H9 (cell line): Measurements from ENCODE around the gene ABCA7. TPM values are rescaled to one million over a fixed set of nuclear protein-coding genes. Genes with fewer than 3 reads are reported as not detected.
A peak's percentile ranks its signal among the peaks of the same experiment; 100 is the strongest.

Experiments
- DNase-seq: peaks from one replicate; pipeline ENCODE4 v3.0.0-alpha.2; 2017
- H2AFZ ChIP-seq: one replicate; pipeline ENCODE4 v1.6.1; 2013; ENCODE audit warnings: mild to moderate bottlenecking, low read length, control low read depth, moderate library complexity
- H2AK5ac ChIP-seq: 2 replicates; pipeline ENCODE4 v1.6.1; 2013; ENCODE audit warnings: low read length, control low read depth, mixed read lengths; ENCODE audit not compliant: insufficient read length
- H2BK120ac ChIP-seq: one replicate; pipeline ENCODE4 v1.6.1; 2013; ENCODE audit warnings: low read depth, mild to moderate bottlenecking, low read length, control low read depth, inconsistent platforms; ENCODE audit not compliant: poor library complexity, severe bottlenecking
- H2BK12ac ChIP-seq: 2 replicates; pipeline ENCODE4 v1.6.1; 2013; ENCODE audit warnings: low read length, control low read depth, mixed read lengths, low read depth; ENCODE audit not compliant: insufficient read length
- H2BK15ac ChIP-seq: 2 replicates; pipeline ENCODE4 v1.6.1; 2013; ENCODE audit warnings: low read depth, low read length, control low read depth
- H2BK20ac ChIP-seq: one replicate; pipeline ENCODE4 v1.6.1; 2013; ENCODE audit warnings: low read depth, mild to moderate bottlenecking, low read length, control low read depth, inconsistent platforms; ENCODE audit not compliant: poor library complexity, severe bottlenecking
- H2BK5ac ChIP-seq: 2 replicates; pipeline ENCODE4 v1.6.1; 2013; ENCODE audit warnings: low read length, control low read depth, mixed read lengths; ENCODE audit not compliant: insufficient read length
- H3K14ac ChIP-seq: 2 replicates; pipeline ENCODE4 v1.6.1; 2013; ENCODE audit warnings: low read length, control low read depth; ENCODE audit not compliant: insufficient read depth
- H3K18ac ChIP-seq: 2 replicates; pipeline ENCODE4 v1.6.1; 2013; ENCODE audit warnings: low read depth, mild to moderate bottlenecking, mixed read lengths, low read length, control low read depth; ENCODE audit not compliant: insufficient read length
- H3K23ac ChIP-seq: 2 replicates; pipeline ENCODE4 v1.6.1; 2013; ENCODE audit warnings: low read length, control low read depth, mixed read lengths, low read depth; ENCODE audit not compliant: insufficient read length
- H3K23me2 ChIP-seq: 2 replicates; pipeline ENCODE4 v1.6.1; 2013; ENCODE audit warnings: low read depth, mild to moderate bottlenecking, mixed read lengths, low read length, control low read depth; ENCODE audit not compliant: insufficient read length, poor library complexity, severe bottlenecking
- H3K27ac ChIP-seq: 2 replicates; pipeline ENCODE4 v1.5.1; 2013; ENCODE audit warnings: low read length, control low read depth, mixed read lengths, low read depth; ENCODE audit not compliant: insufficient read length
- H3K27me3 ChIP-seq: 2 replicates; pipeline ENCODE4 v1.6.1; 2013; ENCODE audit warnings: low read length, control low read depth, inconsistent platforms; ENCODE audit not compliant: insufficient read depth
- H3K4ac ChIP-seq: 2 replicates; pipeline ENCODE4 v1.6.1; 2013; ENCODE audit warnings: low read depth, mild to moderate bottlenecking, control low read depth, inconsistent platforms, low read length, moderate library complexity
- H3K4me1 ChIP-seq: 2 replicates; pipeline ENCODE4 v1.6.1; 2013; ENCODE audit warnings: low read length, control low read depth, inconsistent platforms; ENCODE audit not compliant: insufficient read depth
- H3K4me2 ChIP-seq: 2 replicates; pipeline ENCODE4 v1.6.1; 2013; ENCODE audit warnings: low read length, control low read depth, mixed read lengths; ENCODE audit not compliant: insufficient read length, insufficient read depth
- H3K56ac ChIP-seq: 2 replicates; pipeline ENCODE4 v1.6.1; 2013; ENCODE audit warnings: low read depth, mild to moderate bottlenecking, mixed read lengths, low read length, control low read depth; ENCODE audit not compliant: insufficient read length
- H3K79me1 ChIP-seq: 2 replicates; pipeline ENCODE4 v1.6.1; 2013; ENCODE audit warnings: low read depth, mild to moderate bottlenecking, moderate library complexity, low read length, control low read depth, inconsistent platforms; ENCODE audit not compliant: insufficient read depth, poor library complexity, severe bottlenecking
- H3K79me2 ChIP-seq: 2 replicates; pipeline ENCODE4 v1.6.1; 2013; ENCODE audit warnings: low read length, control low read depth, inconsistent platforms; ENCODE audit not compliant: insufficient read depth
- H3K9ac ChIP-seq: 2 replicates; pipeline ENCODE4 v1.6.1; 2013; ENCODE audit warnings: low read length, control low read depth, mixed read lengths; ENCODE audit not compliant: insufficient read length; ENCODE audit errors: extremely low read depth
- H3K9me3 ChIP-seq: one replicate; pipeline ENCODE4 v1.6.1; 2013; ENCODE audit warnings: low read depth, low read length, inconsistent platforms; ENCODE audit not compliant: control insufficient read depth
- H3T11ph ChIP-seq: one replicate; pipeline ENCODE4 v1.6.1; 2013; ENCODE audit warnings: mild to moderate bottlenecking, low read length, control low read depth, inconsistent platforms
- H4K20me1 ChIP-seq: one replicate; pipeline ENCODE4 v1.6.1; 2013; ENCODE audit not compliant: control insufficient read depth, insufficient read length, insufficient read depth
- H4K5ac ChIP-seq: 2 replicates; pipeline ENCODE4 v1.6.1; 2013; ENCODE audit warnings: low read depth, mild to moderate bottlenecking, mixed read lengths, low read length, control low read depth; ENCODE audit not compliant: insufficient read length
- H4K8ac ChIP-seq: replicated peaks from 2 replicates; pipeline ENCODE4 v1.6.1; 2013; ENCODE audit warnings: low read length, control low read depth, mixed read lengths, low read depth; ENCODE audit not compliant: insufficient read length
- H4K91ac ChIP-seq: 2 replicates; pipeline ENCODE4 v1.6.1; 2013; ENCODE audit warnings: low read depth, mild to moderate bottlenecking, moderate library complexity, mixed read lengths, low read length, control low read depth; ENCODE audit not compliant: insufficient read length
- H3K27ac Mint-ChIP-seq, 3 experiments: 2 replicates in 2 of 3; 3 replicates in 1 of 3; pipeline ENCODE4 v1.8.0; 2020 to 2021; ENCODE audit warnings: mixed read lengths in 3 of 3, mild to moderate bottlenecking in 1 of 3, moderate library complexity in 1 of 3
- H3K27me3 Mint-ChIP-seq: 2 replicates; pipeline ENCODE4 v1.8.0; 2021; ENCODE audit warnings: low read depth, mild to moderate bottlenecking, moderate library complexity, mixed read lengths
- H3K36me3 Mint-ChIP-seq, 3 experiments: 2 replicates in 2 of 3; 3 replicates in 1 of 3; pipeline ENCODE4 v1.8.0; 2020 to 2021; ENCODE audit warnings: low read depth in 3 of 3, mixed read lengths in 3 of 3; ENCODE audit not compliant: insufficient read depth in 1 of 3
- H3K4me1 Mint-ChIP-seq, 2 experiments: 2 replicates each; pipeline ENCODE4 v1.8.0; 2020; ENCODE audit warnings: mixed read lengths in 2 of 2
- H3K4me3 Mint-ChIP-seq, 2 experiments: 2 replicates in 1 of 2; 3 replicates in 1 of 2; pipeline ENCODE4 v1.8.0; 2020 to 2021; ENCODE audit warnings: mild to moderate bottlenecking in 2 of 2, mixed read lengths in 2 of 2, moderate library complexity in 1 of 2
- H3K9me3 Mint-ChIP-seq, 2 experiments: 2 replicates in 1 of 2; 3 replicates in 1 of 2; pipeline ENCODE4 v1.8.0; 2020; ENCODE audit warnings: mild to moderate bottlenecking in 2 of 2, mixed read lengths in 2 of 2, moderate library complexity in 1 of 2
- WGBS: extraction: QIAGEN DNeasy Blood & Tissue Kit; methylation state at CpG from one replicate; pipeline ENCODE4 v1.1.7; 2013; ENCODE audit warnings: missing lambda C conversion rate, low lambda C conversion rate, mixed read lengths; ENCODE audit not compliant: insufficient read length; ENCODE audit errors: extremely low coverage; 5-methylcytosine and 5-hydroxymethylcytosine counted together
- total RNA-seq: library from RNA; stranded (reverse); gene quantifications from 2 replicates; pipeline ENCODE4 v1.2.1, GENCODE V29; 2021
- TF ChIP-seq, protein P1 (sequence below): fragments of 200-600 bp; sonication (generic); conservative IDR thresholded peaks from 3 replicates; pipeline ENCODE4 v1.8.0; 2021; ENCODE audit warnings: antibody characterized with exemption, mild to moderate bottlenecking

Gene ABCA7
- total RNA-seq, 1 experiment from 2014 or later: 34.6 TPM

DNA sequence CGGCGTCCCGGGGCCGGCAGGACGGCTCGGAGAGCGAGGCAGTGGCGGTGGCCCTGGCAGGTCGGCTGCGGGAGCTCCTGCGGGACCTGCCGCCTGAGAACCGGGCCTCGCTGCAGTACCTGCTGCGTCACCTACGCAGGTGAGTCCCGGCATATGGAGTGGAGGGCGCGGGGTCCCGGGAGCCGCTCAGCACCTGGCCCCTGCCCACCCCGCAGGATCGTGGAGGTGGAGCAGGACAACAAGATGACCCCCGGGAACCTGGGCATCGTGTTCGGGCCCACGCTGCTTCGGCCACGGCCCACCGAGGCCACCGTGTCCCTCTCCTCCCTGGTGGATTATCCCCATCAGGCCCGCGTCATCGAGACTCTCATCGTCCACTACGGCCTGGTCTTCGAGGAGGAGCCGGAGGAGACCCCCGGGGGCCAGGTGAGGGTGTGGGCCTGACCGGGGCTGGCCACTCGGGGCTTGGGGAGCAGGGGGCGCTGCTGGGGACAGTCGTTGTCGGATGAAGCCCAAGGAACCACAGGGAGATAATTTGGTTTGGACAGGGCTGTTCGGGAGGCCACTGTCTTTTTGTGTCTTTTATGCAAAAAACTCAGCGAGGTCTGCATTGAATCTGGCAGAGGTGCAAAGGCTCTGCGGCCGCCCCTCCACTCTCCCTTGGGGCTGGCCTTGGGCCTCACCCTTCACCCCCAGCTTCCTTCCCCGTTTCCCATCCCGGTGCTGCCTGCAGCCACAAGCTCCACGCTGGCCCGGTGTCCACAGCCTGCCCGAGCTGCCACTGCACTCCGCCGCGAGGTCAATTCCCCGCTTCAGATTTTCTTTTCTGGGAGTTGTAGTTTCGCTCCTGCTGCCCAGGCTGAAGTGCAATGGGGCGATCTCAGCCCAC lies 43.3 kb downstream of the ABCA7 start:
- Histone ChIP-seq H3K79me2 (no peaks in the 10 kb centered on the region), H3K79me1 (no peaks in the 10 kb centered on the region), H3K27me3 (no peaks in the 10 kb centered on the region), H2BK120ac (no peak overlapping the region), H3K23me2 (no peaks in the 10 kb centered on the region), H3K56ac (no peak overlapping the region), H2BK5ac (no peak overlapping the region), H3K27ac (no peak overlapping the region), H3K9ac (no peak overlapping the region), H3K4me2 (no peak overlapping the region), H3K18ac (no peak overlapping the region), H4K5ac (no peak overlapping the region), H2BK12ac (no peak overlapping the region), H3K4ac (no peak overlapping the region), H4K20me1 (no peaks in the 10 kb centered on the region), H3T11ph (no peak overlapping the region), H2BK20ac (no peak overlapping the region), H4K8ac (no peak overlapping the region), H2AK5ac (no peak overlapping the region), H3K4me1 (no peaks in the 10 kb centered on the region), H3K23ac (no peak overlapping the region), H4K91ac (no peak overlapping the region), H2BK15ac (no peak overlapping the region), H2AFZ (no peak overlapping the region), H3K14ac (no peak overlapping the region; the same call in 1 of the 2 replicates), H3K9me3 (no peaks in the 10 kb centered on the region)
- Mint-ChIP-seq H3K36me3 (peaks cover 14 to 46% (median 40%) of the 10 kb centered on the region in 3 experiments; a peak in 6 of 7 replicates), H3K27ac (no peak overlapping the region; a peak in 1 of 7 replicates), H3K4me3 (peak overlapping the region in 1 of 2 experiments; percentile 73; a peak in 2 of 5 replicates), H3K9me3 (no peaks in the 10 kb centered on the region), H3K4me1 (peaks cover 3 to 9% of the 10 kb centered on the region in 2 experiments; a peak in 2 of 4 replicates), H3K27me3 (peaks cover 1% of the 10 kb centered on the region)
- DNase-seq: no peak
- TF ChIP-seq, protein P1, sequence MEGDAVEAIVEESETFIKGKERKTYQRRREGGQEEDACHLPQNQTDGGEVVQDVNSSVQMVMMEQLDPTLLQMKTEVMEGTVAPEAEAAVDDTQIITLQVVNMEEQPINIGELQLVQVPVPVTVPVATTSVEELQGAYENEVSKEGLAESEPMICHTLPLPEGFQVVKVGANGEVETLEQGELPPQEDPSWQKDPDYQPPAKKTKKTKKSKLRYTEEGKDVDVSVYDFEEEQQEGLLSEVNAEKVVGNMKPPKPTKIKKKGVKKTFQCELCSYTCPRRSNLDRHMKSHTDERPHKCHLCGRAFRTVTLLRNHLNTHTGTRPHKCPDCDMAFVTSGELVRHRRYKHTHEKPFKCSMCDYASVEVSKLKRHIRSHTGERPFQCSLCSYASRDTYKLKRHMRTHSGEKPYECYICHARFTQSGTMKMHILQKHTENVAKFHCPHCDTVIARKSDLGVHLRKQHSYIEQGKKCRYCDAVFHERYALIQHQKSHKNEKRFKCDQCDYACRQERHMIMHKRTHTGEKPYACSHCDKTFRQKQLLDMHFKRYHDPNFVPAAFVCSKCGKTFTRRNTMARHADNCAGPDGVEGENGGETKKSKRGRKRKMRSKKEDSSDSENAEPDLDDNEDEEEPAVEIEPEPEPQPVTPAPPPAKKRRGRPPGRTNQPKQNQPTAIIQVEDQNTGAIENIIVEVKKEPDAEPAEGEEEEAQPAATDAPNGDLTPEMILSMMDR: no peak
- WGBS: no CpG with 5 or more reads among the region's 59 CpGs
